Left ventricle myocardium inferior (tissue), 1 donor: ENCODE data around the gene CSMD2. TPM values are rescaled to one million over a fixed set of nuclear protein-coding genes. Genes with fewer than 3 reads are reported as not detected.
A peak's percentile ranks its signal among the peaks of the same experiment; 100 is the strongest.

Experiments used
- DNase-seq: peaks from one replicate; pipeline ENCODE4 v3.0.0-alpha.2; 2020
- H3K27ac ChIP-seq: fragments of 200-600 bp; replicated peaks from 2 replicates; pipeline ENCODE4 v1.8.0; 2021
- H3K27me3 ChIP-seq: fragments of 200-600 bp; 2 replicates; pipeline ENCODE4 v1.8.0; 2021; ENCODE audit warnings: low read depth
- H3K36me3 ChIP-seq: fragments of 200-600 bp; 2 replicates; pipeline ENCODE4 v1.8.0; 2021
- H3K4me1 ChIP-seq: fragments of 200-600 bp; 2 replicates; pipeline ENCODE4 v1.8.0; 2021
- H3K4me3 ChIP-seq: fragments of 200-600 bp; 2 replicates; pipeline ENCODE4 v1.8.0; 2021; ENCODE audit warnings: mild to moderate bottlenecking, moderate library complexity
- H3K9me3 ChIP-seq: fragments of 200-600 bp; replicated peaks from 2 replicates; pipeline ENCODE4 v1.8.0; 2021
- intact Hi-C: fragments of 100-400 bp; cut with micrococcal nuclease; formaldehyde crosslinking; loops from one replicate; pipeline ENCODE4 v1.11.0; 2022
- total RNA-seq: library from RNA; stranded (reverse); fragmentation: NEBNext Ultra II Directional; extraction: Animal tissue kit (Norgen Biotek cat#: 25700); gene quantifications from one replicate; pipeline ENCODE4 v1.2.1, GENCODE V29; 2021
- TF ChIP-seq, protein P1 (sequence below): fragments of 200-600 bp; IDR thresholded peaks from 2 replicates; pipeline ENCODE4 v1.8.0; 2021; ENCODE audit warnings: antibody characterized with exemption, mild to moderate bottlenecking, borderline replicate concordance
- donor health status: DM: no; HTN: yes; CAD: no; lungs with severe emphysema.

The CSMD2 gene
- total RNA-seq, 1 donor from 2014 or later = 0.14 TPM

GRCh38 chr1:33610864-33611455, 554.1 kb downstream of the CSMD2 start:
- H3K27me3 ChIP-seq = peaks cover 15% of the 10 kb centered on the region
- no peak for DNase-seq
- H3K4me1 ChIP-seq = peaks cover 23% of the 10 kb centered on the region
- peak overlapping the region; percentile 3 for H3K27ac ChIP-seq
- TF ChIP-seq, protein P1, sequence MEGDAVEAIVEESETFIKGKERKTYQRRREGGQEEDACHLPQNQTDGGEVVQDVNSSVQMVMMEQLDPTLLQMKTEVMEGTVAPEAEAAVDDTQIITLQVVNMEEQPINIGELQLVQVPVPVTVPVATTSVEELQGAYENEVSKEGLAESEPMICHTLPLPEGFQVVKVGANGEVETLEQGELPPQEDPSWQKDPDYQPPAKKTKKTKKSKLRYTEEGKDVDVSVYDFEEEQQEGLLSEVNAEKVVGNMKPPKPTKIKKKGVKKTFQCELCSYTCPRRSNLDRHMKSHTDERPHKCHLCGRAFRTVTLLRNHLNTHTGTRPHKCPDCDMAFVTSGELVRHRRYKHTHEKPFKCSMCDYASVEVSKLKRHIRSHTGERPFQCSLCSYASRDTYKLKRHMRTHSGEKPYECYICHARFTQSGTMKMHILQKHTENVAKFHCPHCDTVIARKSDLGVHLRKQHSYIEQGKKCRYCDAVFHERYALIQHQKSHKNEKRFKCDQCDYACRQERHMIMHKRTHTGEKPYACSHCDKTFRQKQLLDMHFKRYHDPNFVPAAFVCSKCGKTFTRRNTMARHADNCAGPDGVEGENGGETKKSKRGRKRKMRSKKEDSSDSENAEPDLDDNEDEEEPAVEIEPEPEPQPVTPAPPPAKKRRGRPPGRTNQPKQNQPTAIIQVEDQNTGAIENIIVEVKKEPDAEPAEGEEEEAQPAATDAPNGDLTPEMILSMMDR = no peak
- intact Hi-C loops = loop anchor here (10.0 kb wide), 1 partner anchor 496 kb away; no protein-coding TSS in a partner anchor
- no peaks in the 10 kb centered on the region for H3K9me3 ChIP-seq
- H3K4me3 ChIP-seq = no peak overlapping the region
- H3K36me3 ChIP-seq = no peaks in the 10 kb centered on the region

DNA sequence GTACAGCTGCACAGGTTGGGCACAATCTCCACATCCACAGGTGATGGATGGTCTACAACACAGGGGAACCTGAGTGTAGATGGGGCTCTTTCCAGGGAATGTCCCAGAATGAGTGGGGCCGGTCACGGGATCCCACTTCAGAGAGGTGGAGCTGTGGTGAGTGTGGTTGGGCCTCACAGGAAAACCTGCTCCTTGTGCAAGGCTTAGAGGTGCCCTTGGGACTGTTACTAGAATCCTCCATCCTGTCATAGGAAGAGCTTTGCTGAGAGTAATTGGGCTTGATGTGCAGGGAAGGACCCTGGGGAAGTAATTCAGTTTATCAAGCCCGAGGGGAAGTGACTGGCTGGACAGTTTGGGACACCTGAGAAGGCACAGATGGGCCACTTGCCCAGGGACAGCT, 554.6 kb downstream of the CSMD2 start:
- TF ChIP-seq, protein P1 = no peak
- DNase-seq = no peak
- Histone ChIP-seq H3K36me3 (no peaks in the 10 kb centered on the region), H3K4me3 (no peak overlapping the region), H3K4me1 (peaks cover 29% of the 10 kb centered on the region), H3K27ac (peak overlapping the region; percentile 3), H3K9me3 (no peaks in the 10 kb centered on the region), H3K27me3 (peaks cover 11% of the 10 kb centered on the region)
- intact Hi-C loops = loop anchor here (10.0 kb wide), 1 partner anchor 496 kb away; no protein-coding TSS in a partner anchor

GRCh38 chr1:33609739-33610138, 555.3 kb downstream of the CSMD2 start:
- intact Hi-C loops = loop anchor here (10.0 kb wide), 1 partner anchor 495 kb away; no protein-coding TSS in a partner anchor
- Histone ChIP-seq H3K4me3 (no peak overlapping the region), H3K27ac (no peak overlapping the region), H3K27me3 (peaks cover 5% of the 10 kb centered on the region), H3K4me1 (peaks cover 35% of the 10 kb centered on the region), H3K9me3 (no peaks in the 10 kb centered on the region), H3K36me3 (no peaks in the 10 kb centered on the region)
- DNase-seq = no peak
- TF ChIP-seq, protein P1 = no peak

- no peaks in the 10 kb centered on the region for H3K36me3 ChIP-seq
- TF ChIP-seq, protein P1 = no peak
- no peak for DNase-seq
- no peaks in the 10 kb centered on the region for H3K27me3 ChIP-seq
- no peak overlapping the region for H3K27ac ChIP-seq
- intact Hi-C loops = no loop called here
- no peaks in the 10 kb centered on the region for H3K9me3 ChIP-seq
- H3K4me1 ChIP-seq = peaks cover 42% of the 10 kb centered on the region
- H3K4me3 ChIP-seq = no peak overlapping the region
These were observed 556.1 kb downstream of the CSMD2 start for GRCh38 chr1:33608825-33609400.

- Histone ChIP-seq H3K9me3 (no peaks in the 10 kb centered on the region), H3K27me3 (no peaks in the 10 kb centered on the region), H3K4me3 (no peak overlapping the region), H3K27ac (peak overlapping the region; percentile 90), H3K4me1 (peaks cover 37% of the 10 kb centered on the region), H3K36me3 (no peaks in the 10 kb centered on the region)
- TF ChIP-seq, protein P1 = no peak
- intact Hi-C loops = no loop called here
- DNase-seq = no peak
These were observed 557.5 kb downstream of the CSMD2 start for GRCh38 chr1:33607444-33608005.
